UCSD-AML1 (cell line): ENCODE results near the gene GRK5.
A peak's percentile ranks its signal among the peaks of the same experiment; 100 is the strongest.

ENCODE experiments used
- DNase-seq: peaks from one replicate; lab custom pipeline; 2025; ENCODE audit not compliant: unreplicated experiment; lab: John Stamatoyannopoulos, UW

The GRK5 gene

DNA sequence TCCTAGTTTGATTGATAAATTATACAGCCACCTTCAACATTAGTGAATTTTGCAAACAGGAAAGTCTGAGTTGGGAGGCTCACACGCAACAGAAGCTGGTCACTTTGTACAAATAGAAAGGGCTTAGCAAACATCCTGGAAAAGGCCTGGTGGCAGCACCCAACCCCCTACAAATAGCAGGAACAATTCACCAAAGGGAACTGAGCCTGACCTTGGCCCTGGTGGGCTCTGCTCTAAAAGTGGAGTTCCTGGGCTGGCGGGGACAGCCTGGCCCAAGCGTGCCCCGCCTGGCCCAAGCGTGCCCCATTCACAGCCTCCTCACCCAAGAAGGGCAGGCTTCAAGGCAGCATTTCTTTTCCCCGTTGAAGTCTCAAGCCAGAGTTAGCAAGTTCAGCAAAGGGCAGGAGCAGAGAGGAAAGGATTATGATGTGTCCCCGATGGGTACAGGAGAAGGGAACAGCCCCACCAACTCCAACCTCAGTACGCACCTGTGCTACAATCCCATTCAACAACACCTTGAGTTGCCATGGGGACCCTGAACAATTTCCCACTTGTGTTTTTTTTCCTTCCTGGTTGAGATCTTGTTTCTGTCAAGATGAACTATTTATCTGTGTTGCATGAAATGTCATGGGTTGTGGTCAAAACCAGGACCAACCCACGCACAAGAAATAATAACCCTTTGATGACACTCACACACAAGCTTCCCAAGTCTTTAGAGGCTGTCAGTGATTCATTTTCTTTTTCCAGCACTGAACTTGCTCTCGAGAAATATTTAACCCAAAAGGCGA is 291.7 kb downstream of the GRK5 start:
- DNase-seq = no peak

DNA sequence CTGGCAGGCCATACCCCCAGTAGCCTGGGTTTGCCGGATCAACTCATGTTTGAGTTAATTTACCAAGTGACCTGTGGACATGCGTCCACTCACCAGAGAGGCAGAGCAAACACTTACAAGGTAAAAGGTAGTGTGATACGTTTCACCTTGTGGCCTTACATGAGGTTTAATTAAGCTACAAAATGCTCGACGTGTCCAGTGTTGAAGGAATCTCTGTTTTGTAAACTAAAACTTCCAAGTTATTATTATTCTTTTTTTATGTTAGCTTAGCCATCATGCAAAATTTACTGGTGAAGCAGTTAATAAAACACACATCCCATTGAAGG is 292.3 kb downstream of the GRK5 start:
- DNase-seq = no peak

DNA sequence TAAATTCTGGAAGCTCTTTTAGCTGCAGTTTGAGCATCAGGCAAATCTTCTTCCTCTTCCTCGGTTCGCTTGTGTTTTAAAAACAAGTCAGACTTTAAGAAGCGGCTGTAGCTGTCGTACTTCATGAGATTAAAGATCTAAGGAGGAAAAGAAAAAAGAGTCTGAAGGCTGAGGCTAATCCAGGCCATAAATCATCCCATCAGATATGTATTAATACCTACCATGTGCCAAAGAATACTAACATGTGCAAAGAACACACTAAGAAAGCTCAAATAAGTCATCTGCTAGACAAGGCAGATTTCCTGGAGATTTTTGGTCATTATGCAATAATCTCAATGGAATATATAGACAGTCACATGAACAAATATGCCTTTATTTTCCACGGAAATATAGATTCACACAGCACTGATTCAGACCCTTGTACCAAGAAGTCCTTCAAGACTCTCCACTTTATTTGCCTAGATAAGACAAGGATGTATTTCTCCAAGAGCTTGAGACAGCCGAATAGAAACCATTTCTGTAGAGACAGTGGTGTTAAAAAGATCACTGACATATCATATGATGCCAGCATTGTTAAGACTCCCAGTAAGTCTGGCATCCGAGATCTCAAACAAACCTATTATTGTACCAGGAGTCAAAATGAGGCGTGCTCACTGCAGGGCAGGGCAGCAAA is 292.9 kb downstream of the GRK5 start:
- DNase-seq = no peak

DNA sequence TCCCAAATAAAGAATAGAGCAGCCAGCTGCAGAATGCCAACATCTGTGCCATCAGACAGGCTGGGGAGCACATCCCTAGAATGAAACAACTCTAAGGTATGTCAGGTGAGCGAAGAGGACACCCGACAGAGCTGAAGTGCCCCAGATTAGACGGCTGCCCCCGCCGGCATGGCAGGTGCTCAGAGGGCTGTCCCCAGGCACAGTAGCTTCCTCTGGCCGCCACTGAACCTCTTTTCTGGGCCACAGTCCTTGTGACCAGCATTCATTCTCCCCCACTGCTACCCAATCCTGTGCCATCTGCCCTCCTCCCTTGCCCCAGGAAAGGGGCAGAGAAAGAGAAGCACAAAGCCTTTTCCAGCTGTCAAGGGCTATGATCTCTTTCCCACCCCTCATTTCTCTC is 293.4 kb downstream of the GRK5 start:
- no peak for DNase-seq

DNA sequence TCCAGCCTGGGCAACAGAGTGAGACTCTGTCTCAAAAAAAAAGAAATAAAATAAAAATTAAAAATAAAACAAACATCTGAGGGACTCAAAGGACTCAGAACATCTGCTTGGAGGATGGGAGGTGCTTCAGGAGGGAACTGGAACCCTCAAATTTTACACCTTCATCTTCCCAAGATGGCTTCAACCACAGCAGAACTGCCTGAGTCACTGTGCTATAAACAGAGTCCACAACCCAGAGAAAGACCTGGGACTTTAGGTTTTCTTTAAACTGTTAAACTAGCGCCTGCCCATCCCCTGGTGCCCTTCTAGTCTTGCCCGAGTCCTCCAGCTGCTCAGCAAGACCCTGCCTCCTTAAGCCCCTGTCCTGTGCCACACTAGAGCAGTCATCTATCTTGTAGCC is 294.3 kb downstream of the GRK5 start:
- DNase-seq = no peak

DNA sequence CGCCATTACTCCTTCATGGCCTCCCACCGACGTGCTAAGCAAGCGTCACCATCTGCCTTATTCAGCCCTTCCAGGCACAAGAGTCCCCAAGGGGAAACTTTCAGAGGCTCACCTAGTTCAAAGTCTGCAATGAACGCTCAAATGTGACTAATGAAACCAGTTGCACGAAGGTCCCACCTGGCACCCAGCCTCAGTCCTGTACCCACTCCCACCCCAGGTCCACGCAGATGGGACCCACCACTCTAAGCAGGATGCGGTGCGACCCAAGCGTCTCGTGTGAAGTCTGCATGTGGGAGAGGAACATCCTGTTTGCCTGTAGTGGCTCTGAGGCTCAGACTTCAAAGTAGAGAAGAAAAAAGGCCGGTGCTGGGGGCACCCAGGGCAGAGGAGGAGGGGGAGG is 294.8 kb downstream of the GRK5 start:
- peak; percentile 50 for DNase-seq

DNA sequence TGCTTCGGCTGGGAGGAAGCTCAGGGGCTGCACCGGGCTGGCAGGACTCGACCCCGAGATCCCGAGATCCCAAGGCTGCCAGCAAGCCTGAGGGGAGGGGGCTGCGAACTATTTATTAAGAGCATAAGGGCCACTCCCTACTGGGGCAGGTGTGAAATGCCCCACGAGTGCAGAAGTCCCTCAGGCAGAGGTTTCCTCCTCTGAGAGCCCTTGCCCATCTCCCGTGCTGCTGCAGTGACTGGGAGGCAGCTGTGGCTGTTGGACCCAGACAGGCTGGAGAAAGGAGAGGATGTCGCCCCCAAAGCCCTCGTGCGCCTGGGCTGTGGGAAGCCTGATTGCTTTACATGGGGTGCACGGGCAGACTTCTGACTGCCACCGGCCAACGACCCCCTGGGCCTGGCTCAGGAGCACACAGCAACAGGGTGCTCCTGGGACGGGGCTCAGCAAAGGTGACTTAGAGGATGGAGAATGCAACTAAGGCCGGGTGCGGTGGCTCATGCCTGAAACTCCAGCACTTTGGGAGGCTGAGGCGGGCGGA is 295.3 kb downstream of the GRK5 start:
- no peak for DNase-seq

DNA sequence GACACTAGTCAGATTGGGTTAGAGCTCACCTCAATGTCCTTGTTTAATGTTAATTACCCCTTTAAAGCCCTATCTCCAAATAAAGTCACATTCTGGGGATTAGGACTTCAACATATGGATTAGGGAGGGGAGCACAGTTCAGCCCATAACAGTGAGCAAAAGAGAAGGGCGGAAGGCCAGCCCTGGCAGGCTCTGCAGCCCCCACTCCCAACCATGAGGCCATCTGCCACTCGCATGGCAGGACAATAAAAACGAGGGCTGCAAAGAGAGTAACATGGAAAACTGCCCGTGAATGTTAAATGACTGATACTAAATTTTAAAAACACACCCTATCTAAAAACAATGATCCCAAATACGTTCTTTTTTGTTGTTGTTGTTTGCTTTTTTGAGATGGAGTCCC is 296.4 kb downstream of the GRK5 start:
- no peak for DNase-seq

DNA sequence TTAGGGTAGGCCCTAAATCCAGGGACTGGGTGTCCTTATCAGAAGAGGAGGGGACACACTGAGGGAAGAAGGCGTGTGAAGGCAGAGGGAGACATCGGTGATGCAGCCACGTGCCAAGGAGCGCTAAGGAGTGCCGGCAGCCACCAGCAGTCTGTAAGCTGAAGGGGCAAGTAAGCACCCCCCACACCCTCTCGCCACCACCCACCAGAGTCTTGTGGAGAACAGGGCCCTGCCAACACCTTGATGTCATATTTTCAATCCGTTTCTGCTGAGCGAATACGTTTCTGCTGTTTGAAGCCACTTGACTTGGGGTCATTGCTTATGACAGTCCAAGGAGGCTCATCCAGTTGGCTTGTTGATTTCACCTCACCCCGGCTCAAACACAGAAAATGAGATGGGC is 297.3 kb downstream of the GRK5 start:
- DNase-seq = no peak

DNA sequence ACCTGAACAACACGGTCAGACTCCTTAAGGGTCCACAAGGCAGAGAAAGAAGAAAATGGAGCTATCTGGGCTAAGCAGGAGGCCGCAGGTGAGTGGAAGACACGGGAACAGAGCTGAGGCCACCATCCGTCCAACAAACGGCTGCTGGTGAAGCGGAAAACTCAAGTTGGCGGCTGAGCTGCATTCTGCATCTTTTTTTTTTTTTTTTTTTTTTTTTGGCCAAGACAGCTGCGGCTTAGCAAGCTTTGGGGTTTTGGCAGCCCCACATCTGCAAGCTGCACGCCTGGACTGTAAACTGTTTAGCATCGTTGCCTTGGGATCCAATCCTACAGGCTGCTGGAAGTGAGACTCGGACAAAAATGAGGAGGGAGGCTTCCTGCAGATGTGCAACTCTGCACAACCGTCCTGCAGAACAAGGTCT is 297.8 kb downstream of the GRK5 start:
- no peak for DNase-seq
